HK-2 (cell line): ENCODE measurements around the gene TRAPPC8.
"Not testable (repeated sequence)": the region's sequence is repeated elsewhere in the genome, so short reads cannot be mapped to it uniquely, and the experiment has no call there.

Experiments used
- DNase-seq: peaks from one replicate; pipeline ENCODE4 v3.0.0-alpha.2; 2018; ENCODE audit not compliant: unreplicated experiment

The TRAPPC8 gene

DNA sequence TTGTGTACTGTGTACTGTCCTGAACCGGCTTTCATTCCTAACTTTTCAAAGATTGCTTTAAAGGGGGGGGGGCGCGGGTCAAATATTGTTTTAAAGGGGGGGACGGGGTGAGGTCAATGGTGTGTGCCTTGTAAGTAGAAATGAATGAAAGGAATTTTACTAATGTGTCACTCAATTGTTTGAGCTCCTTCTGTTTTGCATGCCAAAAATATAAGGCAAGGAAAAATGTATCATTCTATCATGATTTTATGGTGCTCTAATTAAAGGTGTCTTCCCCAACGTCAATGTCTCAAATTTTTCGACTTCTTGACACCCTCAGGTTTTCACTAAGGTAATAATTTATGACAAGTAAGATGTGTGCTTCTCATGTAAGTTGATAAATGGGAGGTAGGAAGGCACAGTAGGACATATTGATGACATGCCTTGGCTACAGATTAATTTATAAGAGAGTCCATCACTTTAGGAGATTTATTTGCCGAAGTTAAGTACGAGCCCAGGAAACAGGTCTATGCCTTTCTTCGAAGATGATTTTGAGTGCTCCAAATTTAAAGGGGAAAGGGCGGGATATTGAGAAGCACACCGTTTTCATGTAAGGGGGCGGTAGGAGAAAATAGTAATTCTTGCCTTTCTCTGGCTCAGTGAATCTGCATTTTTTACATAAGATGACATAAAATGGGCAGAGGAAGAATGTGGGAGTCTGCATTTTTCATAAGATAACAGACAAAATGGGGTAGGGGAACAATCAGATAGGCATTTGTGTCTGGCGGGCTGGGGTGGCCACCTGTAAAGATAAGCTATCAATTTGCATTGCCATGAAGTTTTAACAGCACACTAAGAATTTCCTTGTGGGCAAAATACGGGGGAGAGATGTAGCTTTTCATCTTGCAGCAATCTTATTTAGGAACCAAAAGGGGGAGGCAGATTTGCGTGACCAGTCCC is 1.2 kb upstream of the TRAPPC8 start:
- no peak for DNase-seq

DNA sequence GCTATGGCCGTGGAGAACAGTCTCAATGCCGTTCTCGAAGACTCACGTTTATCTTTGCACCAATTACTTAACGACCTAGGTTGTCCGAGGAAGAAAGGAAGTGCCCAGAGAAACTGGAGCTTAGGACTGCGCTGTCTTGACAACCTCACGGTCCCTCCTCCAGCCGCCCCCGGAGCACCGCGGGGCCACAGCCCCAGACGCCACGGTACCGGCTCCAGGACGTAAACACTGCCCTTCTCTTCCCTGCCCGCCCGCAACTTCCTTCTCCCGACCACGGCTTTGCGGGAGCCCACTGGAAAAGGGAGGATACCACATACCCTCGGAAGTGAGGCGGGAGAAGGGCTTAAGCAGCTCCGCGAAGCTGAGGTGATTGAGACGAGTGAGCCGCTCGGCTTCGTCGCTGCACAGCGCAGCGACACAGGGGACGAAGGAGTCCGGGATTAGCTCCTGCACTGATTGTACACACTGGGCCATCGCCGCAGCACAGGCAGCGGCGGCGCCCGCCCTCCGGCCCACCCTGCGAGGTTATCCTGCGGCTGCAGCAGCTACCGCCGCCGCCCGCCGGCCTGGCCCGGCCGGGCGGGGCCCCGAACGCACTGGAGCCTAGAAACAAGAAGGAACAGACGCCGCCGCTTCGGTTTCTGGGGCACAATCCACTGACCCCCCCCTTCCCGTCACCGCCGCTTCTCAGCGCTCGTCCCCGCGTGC is 483 bp downstream of the TRAPPC8 start:
- peak; percentile 33 for DNase-seq

- no peak for DNase-seq
Measured at GRCh38 chr18:31941010-31941809, 1.7 kb downstream of the TRAPPC8 start.

DNA sequence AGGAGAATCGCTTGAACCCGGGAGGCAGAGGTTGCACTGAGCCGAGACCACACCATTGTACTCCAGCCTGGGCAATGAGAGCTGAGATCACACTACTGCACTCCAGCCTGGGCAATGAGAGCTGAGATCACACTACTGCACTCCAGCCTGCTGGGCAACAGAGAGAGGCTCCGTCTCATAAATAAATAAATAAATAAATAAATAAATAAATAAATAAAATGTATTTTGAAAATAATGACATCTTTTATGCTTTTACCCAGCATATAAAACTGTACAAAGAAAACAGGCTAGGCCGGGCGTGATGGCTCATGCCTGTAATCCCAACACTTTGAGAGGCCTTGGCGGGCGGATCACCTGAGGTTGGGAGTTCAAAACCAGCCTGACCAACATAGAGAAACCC is 8.2 kb downstream of the TRAPPC8 start:
- not testable (repeated sequence) for DNase-seq

DNA sequence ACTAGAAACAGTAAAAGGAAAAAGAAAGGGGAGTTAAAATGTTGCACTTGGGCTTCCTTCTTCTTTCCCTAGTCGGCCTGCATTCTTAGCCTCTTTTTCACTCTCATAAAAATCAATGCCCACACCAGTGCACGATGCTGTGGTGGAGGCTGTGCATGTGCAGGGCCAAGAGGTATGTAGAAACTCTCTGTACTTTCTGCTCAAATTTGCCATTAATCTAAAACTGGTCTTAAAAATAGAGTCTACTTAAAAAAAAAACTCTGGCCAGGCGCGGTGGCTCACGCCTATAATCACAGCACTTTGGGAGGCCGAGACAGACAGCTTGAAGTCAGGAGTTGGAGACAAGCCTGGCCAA is 11.1 kb downstream of the TRAPPC8 start:
- DNase-seq: no peak

DNA sequence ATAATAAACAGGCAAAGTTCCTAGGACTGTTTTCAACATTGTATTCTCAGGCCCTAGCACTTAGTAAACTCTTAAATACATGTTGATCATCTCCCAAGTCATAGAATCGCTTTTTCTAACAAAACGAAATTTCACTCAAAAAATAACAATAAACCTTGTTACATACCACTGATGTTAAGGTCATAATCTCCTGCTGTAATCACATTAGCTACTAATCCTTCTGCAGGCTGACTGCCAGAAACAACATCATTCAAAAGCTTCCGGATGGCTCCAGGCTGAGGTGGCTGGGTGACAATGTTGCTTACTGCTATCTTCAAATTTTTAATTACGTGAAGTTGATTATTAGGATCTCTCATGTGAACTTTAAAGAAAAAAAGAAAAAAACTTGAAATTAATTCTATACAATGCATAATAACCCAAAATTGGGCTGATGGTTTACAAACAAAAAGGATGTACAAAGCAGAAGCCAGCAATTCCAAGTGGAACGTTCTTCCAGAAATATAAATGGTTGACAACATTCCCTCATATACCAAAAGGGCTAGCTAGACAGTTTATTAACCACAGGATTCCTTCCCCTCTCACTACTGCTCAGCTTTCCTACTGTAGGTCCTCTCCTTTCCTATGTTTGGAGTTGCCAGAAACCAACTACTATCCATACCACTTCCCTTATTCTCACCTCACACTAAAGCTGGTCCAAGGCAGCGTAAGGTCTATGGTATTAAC is 11.6 kb downstream of the TRAPPC8 start:
- DNase-seq: no peak

GRCh38 chr18:31929273-31929672 is 13.7 kb downstream of the TRAPPC8 start:
- no peak for DNase-seq

DNA sequence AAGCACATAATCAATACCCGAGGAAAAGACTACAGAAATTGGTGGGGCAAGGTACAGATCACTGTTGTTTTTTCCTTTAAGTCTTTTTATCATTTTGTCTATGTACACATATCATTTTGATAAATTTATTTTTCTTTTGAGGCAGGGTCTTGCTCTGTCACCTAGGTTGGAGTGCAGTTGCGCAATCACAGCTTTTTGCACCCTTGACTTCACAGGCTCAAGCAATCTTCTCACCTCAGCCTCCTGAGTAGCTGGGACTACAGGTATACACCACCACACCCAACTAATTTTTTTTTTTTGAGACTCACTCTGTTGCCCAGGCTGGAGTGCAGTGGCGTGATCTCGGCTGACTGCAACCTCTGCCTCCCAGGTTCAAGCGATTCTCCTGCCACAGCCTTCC is 15.9 kb downstream of the TRAPPC8 start:
- not testable (repeated sequence) for DNase-seq

GRCh38 chr18:31920277-31920676 is 22.7 kb downstream of the TRAPPC8 start:
- no peak for DNase-seq

DNA sequence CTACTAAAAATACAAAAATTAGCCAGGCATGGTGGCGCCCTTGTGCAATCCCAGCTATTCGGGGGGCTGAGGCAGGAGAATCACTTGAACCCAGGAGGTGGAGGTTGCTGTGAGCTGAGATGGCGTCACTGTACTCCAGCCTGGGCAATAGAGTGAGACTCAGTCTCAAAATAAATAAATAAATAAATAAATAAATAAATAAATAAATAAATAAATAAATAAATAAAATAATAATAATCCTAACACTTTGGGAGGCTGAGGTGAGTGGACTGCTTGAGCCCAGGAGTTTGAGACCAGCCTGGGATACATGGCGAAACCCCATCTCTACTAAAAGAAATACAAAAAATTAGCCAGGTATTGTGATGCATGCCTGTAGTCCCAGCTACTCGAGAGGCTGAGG is 23.6 kb downstream of the TRAPPC8 start:
- DNase-seq: not testable (repeated sequence)

GRCh38 chr18:31918733-31919132 is 24.2 kb downstream of the TRAPPC8 start:
- DNase-seq: no peak

- DNase-seq: no peak
Measured at GRCh38 chr18:31901063-31901462, 41.9 kb downstream of the TRAPPC8 start.

DNA sequence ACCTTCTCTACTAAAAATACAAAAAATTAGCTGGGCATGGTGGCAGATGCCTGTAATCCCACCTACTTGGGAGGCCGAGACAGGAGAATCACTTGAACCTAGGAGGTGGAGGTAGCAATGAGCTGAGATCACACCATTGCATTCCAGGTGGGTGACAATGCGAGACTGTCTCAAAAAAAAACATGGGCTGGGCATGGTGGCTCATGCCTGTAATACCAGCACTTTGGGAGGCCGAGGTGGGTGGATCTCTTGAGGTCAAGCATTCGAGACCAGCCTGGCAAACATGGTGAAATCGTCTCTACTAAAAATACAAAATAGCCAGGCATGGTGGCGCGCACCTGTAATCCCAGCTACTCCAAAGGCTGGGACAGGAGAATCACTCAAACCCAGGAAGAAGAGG is 43.2 kb downstream of the TRAPPC8 start:
- not testable (repeated sequence) for DNase-seq

GRCh38 chr18:31892936-31893335 is 50.0 kb downstream of the TRAPPC8 start:
- DNase-seq: no peak

DNA sequence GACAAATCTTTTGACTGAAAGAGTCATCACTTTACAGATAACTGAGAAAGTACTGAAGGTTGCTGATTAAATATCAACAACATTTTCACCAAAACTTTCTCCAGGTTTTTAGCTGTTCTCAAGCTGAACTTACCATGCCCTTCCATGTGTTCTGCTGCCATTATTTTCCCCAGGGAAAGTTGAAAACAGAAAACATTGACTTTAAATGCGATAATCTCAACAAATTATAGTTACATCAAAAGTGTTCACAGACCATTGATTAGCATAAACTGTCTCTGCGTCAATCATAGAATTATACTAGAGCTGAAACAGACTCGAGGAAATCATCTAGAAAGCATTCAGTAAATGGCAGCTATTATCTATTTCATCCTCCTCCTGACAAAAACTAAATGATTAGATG is 51.4 kb downstream of the TRAPPC8 start:
- no peak for DNase-seq

DNA sequence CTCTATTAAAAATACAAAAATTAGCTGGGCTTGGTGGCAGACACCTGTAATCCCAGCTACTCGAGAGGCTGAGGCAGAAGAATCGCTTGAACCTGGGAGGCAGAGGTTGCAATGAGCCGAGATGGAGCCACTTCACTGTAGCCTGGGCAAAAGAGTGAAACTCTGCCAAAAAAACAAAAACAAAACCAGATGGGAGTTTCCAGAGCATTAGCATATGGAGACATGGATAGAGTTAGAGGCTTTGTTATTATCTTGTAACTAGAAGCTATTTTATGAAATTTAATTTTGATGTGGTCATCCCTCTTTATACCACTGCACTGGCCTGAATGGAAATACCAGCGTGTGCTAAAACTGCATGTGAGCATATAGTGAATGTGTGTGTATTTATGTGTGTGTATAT is 58.9 kb downstream of the TRAPPC8 start:
- no peak for DNase-seq

DNA sequence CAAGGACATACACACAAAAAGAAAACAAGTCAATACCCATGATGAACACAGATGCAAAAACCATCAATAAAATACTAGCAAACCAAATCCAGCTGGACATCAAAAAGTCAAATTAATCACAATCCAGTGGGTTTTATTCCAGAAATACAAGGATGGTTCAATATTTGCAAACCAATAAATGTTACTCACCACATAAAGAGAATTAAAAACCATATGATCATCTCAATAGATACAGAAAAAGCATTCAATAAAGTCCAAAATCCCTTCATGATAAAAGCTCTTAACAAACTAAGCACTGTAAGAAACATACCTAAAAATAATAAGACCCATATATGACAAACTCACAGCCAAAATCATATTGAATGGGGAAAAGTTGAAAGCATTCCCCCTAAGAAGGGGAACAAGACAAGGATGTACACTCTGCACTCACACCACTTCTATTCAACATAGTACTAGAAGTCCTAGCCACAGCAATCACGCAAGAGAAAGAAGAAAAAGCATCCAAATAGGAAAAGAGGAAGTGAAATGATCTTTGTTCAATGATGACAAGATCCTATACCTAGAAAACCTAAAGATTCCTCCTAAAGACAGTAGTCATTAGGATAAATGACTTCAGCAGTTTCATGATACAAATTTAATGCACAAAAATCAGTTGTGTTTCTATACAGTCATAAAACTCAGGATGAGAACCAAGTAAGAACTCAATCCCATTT is 62.6 kb downstream of the TRAPPC8 start:
- no peak for DNase-seq

- no peak for DNase-seq
Measured at GRCh38 chr18:31878358-31878757, 64.6 kb downstream of the TRAPPC8 start.

DNA sequence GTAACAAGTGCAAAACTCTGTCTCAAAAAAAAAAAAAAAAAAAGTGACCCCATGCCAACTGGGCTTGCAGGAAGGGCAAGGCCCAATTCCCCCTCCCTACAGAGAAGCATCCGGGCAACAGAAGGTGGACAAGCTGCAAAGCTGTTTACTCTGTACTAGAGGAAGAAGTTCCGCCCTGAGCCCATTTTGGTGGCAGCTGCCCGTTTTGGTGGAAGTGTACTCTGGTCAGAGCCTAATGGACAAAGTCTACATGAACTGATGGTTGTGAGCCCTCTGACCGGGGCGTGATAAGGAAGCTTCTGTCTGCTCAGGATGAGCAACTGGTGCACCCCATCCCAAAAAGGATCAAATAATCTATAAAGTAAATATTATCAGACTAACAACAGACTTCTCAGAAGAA is 65.0 kb downstream of the TRAPPC8 start:
- no peak for DNase-seq

- no peak for DNase-seq
Measured at GRCh38 chr18:31876707-31877106, 66.2 kb downstream of the TRAPPC8 start.

- DNase-seq: no peak
Measured at GRCh38 chr18:31875301-31875700, 67.6 kb downstream of the TRAPPC8 start.
